ENCODE data around the gene CRYZL1.
"Not testable (repeated sequence)": the region's sequence is repeated elsewhere in the genome, so short reads cannot be mapped to it uniquely, and the experiment has no call there.

The CRYZL1 gene

DNA sequence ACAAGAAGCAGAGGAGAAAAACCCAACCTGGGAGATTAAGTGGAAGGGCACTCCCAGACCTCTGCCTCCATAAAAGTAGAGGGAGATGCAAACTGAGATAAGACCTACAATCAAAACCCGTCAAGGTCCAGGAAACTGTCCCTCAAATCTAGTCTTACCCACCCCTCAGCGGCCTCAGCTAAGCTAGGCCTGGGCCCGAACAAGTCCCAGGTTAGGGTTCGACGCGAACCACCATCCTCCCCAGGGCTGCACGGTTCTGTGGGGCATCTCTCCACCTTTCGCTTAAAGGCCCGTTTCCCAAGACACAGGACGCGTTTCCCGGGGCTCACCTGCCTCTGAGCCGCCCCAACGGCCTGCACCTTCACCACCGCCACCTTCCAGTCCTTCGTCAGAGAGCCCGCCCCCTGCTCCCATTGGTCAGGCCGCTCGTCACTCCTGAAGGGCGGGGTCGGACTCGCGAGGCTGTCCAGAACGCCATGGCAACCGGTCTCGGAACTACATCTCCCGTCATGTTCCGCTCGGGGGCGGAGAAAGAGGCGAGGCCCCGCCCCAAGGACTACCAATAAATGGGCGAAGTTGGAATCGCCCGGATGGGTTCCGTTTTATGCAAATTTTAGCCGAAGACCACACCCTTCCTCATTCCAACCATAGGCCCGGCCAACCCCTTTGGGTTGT lies at the start of gene CRYZL1:
TSS of gene CRYZL1 (minus strand) at position 390 of the 675 bp plus-strand sequence. CDS start 10,190 bp downstream, outside the sequence.
- DNase-seq (ENCODE audit: low spot score) = peak; percentile 97

GRCh38 chr21:33690874-33691273 lies 49.3 kb upstream of the CRYZL1 start:
- DNase-seq (ENCODE audit: low spot score) = no peak

- peak; percentile 55 for DNase-seq (ENCODE audit: low spot score)
Measured at GRCh38 chr21:33688353-33688752, 46.8 kb upstream of the CRYZL1 start.

- no peak for DNase-seq (ENCODE audit: low spot score)
Measured at GRCh38 chr21:33687634-33688033, 46.1 kb upstream of the CRYZL1 start.

GRCh38 chr21:33686386-33686785 lies 44.8 kb upstream of the CRYZL1 start:
- DNase-seq (ENCODE audit: low spot score) = no peak

- DNase-seq (ENCODE audit: low spot score) = peak; percentile 51
Measured at GRCh38 chr21:33685613-33686197, 44.2 kb upstream of the CRYZL1 start.

- no peak for DNase-seq (ENCODE audit: low spot score)
Measured at GRCh38 chr21:33684923-33685560, 43.5 kb upstream of the CRYZL1 start.

GRCh38 chr21:33684068-33684467 lies 42.5 kb upstream of the CRYZL1 start:
- DNase-seq (ENCODE audit: low spot score) = no peak

GRCh38 chr21:33682992-33683627 lies 41.6 kb upstream of the CRYZL1 start:
- DNase-seq (ENCODE audit: low spot score) = peak; percentile 66

- no peak for DNase-seq (ENCODE audit: low spot score)
Measured at GRCh38 chr21:33680870-33681269, 39.3 kb upstream of the CRYZL1 start.

DNA sequence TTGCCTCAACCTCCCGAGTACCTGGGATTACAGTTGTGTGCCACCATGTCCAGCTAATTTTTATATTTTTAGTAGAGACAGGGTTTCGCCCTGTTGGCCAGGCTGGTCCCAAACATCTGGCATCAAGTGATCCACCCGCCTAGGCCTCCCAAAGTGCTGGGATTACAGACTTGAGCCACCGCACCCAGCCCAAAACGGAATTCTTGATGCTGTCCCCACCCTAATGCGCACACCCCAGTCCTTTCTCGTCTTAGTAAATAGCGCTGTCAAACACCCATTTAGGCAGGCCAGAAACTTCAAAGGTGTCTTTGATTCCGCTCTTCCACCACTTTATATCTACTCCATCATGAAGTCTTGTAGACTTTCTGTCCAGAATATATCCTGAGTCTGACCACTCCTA lies 35.9 kb upstream of the CRYZL1 start:
- DNase-seq (ENCODE audit: low spot score) = no peak

- not testable (repeated sequence) for DNase-seq (ENCODE audit: low spot score)
Measured at GRCh38 chr21:33676666-33677065, 35.1 kb upstream of the CRYZL1 start.

- no peak for DNase-seq (ENCODE audit: low spot score)
Measured at GRCh38 chr21:33674226-33674625, 32.7 kb upstream of the CRYZL1 start.

DNA sequence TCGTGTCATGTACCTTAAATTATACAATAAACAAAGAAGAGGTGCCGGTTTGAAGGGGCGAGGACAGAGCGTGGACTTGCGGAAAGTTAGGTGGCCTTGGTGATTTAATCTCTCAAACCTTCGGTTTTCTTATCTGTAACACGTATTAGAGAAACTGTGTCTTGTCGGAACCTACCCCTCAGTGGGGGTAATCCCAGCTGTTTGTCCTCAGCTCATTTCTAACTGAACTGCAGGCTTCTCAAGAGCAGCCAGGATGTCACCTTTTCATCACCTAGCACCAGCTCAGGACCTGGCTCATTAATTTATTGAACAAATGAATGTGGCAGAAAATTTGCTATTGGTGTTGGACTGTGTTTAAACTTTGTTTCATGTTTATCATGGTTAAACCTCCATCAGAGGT lies 31.9 kb upstream of the CRYZL1 start:
- DNase-seq (ENCODE audit: low spot score) = no peak

- no peak for DNase-seq (ENCODE audit: low spot score)
Measured at GRCh38 chr21:33670076-33670978, 28.8 kb upstream of the CRYZL1 start.

- DNase-seq (ENCODE audit: low spot score) = no peak
Measured at GRCh38 chr21:33668620-33669019, 27.1 kb upstream of the CRYZL1 start.

DNA sequence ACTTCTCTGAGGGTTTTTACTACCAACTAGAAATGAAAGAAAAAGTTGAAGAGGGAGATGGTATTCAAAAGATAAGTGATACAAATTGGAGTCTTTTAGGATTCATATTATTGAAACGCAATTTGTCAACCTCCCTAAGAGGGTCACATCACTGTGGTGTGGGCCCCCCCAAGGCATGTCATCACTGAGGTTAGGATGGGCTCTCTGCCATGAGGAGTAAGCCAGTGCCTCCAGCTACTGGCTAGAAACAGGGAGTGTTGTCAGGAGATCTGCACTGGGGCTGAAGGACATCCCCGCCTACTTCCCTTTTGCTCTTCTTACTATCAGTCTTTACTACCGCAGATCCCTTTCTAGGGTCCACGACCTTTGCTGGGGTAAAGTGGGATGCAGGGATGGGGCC lies 26.6 kb upstream of the CRYZL1 start:
- peak; percentile 53 for DNase-seq (ENCODE audit: low spot score)

GRCh38 chr21:33667636-33668035 lies 26.1 kb upstream of the CRYZL1 start:
- DNase-seq (ENCODE audit: low spot score) = no peak

GRCh38 chr21:33666153-33666552 lies 24.6 kb upstream of the CRYZL1 start:
- peak; percentile 27 for DNase-seq (ENCODE audit: low spot score)

DNA sequence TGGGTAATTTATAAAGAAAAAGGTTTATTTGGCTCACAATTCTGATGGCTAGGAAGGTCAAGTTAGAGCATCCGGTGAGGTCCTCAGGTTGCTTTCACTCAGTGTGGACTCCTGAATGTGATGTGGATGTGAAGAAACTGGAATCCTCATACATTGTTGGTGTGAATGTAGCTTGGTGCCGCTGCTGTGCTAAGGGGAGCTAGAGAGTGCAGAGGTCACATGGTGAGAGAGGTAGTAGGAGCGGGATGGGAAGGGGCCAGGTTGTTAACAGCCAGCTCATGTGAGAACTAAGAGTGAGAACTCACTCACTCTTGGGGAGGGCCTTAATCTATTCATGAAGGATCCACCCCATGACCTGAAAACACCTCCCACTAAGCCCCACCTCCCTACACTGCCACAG lies 22.6 kb upstream of the CRYZL1 start:
- no peak for DNase-seq (ENCODE audit: low spot score)

- no peak for DNase-seq (ENCODE audit: low spot score)
Measured at GRCh38 chr21:33663241-33663640, 21.7 kb upstream of the CRYZL1 start.

DNA sequence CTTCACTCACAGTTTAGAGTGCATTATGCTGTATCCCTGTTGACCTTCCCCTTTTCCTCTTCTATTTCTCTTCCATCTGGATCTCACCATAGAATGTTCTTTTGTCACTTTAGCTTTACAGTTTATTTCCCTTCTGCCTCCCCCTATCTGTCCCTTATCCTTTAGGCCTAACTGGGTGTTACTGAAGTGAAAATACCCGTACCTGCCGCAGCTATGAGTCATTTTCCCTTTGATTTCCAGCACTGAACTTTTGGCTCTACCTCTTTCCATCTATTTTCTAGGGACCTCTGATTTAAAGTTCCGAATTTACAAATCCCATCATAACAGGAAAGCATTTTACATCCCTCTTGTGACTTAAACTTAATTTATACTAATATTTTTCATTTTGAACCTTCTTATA lies 20.5 kb upstream of the CRYZL1 start:
- no peak for DNase-seq (ENCODE audit: low spot score)
